Smooth muscle cell (in vitro differentiated cells): Measurements from ENCODE around the gene DCAF5. TPM values are rescaled to one million over a fixed set of nuclear protein-coding genes. Genes with fewer than 3 reads are reported as not detected.
A peak's percentile ranks its signal among the peaks of the same experiment; 100 is the strongest.

Source experiments
- DNase-seq: peaks from one replicate; lab custom pipeline; 2025; ENCODE audit not compliant: unreplicated experiment; lab: John Stamatoyannopoulos, UW
- H2AFZ ChIP-seq: fragments of 200-600 bp; sonication (generic); 2 replicates; pipeline ENCODE4 v1.6.0; 2016; ENCODE audit warnings: antibody characterized with exemption, low read depth, mild to moderate bottlenecking
- H3F3A ChIP-seq: fragments of 200-600 bp; sonication (generic); 2 replicates; pipeline ENCODE4 v1.6.0; 2017; ENCODE audit warnings: antibody characterized with exemption, low read depth
- H3K27ac ChIP-seq: fragments of 200-600 bp; sonication (generic); 2 replicates; pipeline ENCODE4 v1.5.1; 2016; ENCODE audit warnings: low read depth, mild to moderate bottlenecking
- H3K27me3 ChIP-seq: fragments of 200-600 bp; sonication (generic); 2 replicates; pipeline ENCODE4 v1.6.1; 2016; ENCODE audit warnings: low read depth, mild to moderate bottlenecking
- H3K36me3 ChIP-seq: fragments of 200-600 bp; sonication (generic); 2 replicates; pipeline ENCODE4 v1.5.1; 2016; ENCODE audit warnings: low read depth
- H3K4me1 ChIP-seq: fragments of 200-600 bp; sonication (generic); 2 replicates; pipeline ENCODE4 v1.5.1; 2016; ENCODE audit warnings: low read depth
- H3K4me2 ChIP-seq: fragments of 200-600 bp; sonication (generic); 2 replicates; pipeline ENCODE4 v1.6.0; 2016; ENCODE audit warnings: mild to moderate bottlenecking
- H3K4me3 ChIP-seq: fragments of 200-600 bp; sonication (generic); 2 replicates; pipeline ENCODE4 v1.5.1; 2016; ENCODE audit warnings: mild to moderate bottlenecking
- H3K79me2 ChIP-seq: fragments of 200-600 bp; sonication (generic); 2 replicates; pipeline ENCODE4 v1.6.0; 2016; ENCODE audit warnings: low read depth, mild to moderate bottlenecking
- H3K9ac ChIP-seq: fragments of 200-600 bp; sonication (generic); 2 replicates; pipeline ENCODE4 v1.6.0; 2016; ENCODE audit warnings: low read depth
- H3K9me3 ChIP-seq: fragments of 200-600 bp; sonication (generic); replicated peaks from 2 replicates; pipeline ENCODE4 v1.5.1; 2016; ENCODE audit warnings: low read depth
- H4K20me1 ChIP-seq: fragments of 200-600 bp; sonication (generic); 2 replicates; pipeline ENCODE4 v1.6.0; 2016; ENCODE audit warnings: low read depth
- WGBS: methylation state at CpG from one replicate; pipeline ENCODE4 v1.1.7; 2016; ENCODE audit warnings: low lambda C conversion rate; 5-methylcytosine and 5-hydroxymethylcytosine counted together
- polyA plus RNA-seq: library from polyadenylated mRNA; unstranded; fragments of >200 nt; fragmentation: Nextera tagmentation; extraction: Ambion mirVana; gene quantifications from 2 replicates; pipeline ENCODE4 v1.2.1, GENCODE V29; 2016
- total RNA-seq: library from RNA; depleted of rRNA; stranded (reverse); fragments of >200 nt; gene quantifications from 2 replicates; pipeline ENCODE4 v1.2.3, GENCODE V29; 2014
- TF ChIP-seq, protein P1 (sequence below): fragments of 200-600 bp; sonication (generic); IDR thresholded peaks from 2 replicates; pipeline ENCODE4 v1.5.1; 2017; ENCODE audit warnings: borderline replicate concordance, mild to moderate bottlenecking, antibody characterized with exemption; ENCODE audit not compliant: insufficient read depth, poor library complexity, severe bottlenecking

The DCAF5 gene
- total and polyA plus RNA-seq, 2 experiments from 2014 or later: 23.0 to 45.4 TPM

DNA sequence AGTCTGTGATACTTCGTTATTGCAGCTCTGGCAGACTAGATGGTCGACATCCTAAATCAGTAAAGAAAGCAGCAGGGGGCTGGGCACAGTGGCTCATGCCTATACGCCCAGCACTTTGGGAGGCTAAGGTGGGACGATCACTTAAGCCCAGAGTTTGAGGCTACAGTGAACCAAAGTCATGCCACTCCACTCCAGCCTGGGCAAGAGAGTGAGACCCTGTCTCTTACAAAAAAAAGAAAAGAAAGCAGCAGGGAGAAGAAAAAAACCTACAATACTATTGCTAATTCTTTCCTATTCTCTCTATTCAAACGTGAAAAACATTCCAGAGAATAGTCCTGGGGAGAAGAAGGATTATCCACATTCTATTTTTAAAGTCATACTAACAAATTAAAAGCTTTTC, 79.5 kb downstream of the DCAF5 start:
- no peak for DNase-seq
- Histone ChIP-seq H3K27ac (no peak overlapping the region), H3K9ac (no peak overlapping the region), H3K79me2 (peaks cover 12% of the 10 kb centered on the region), H3K36me3 (no peaks in the 10 kb centered on the region), H3K4me2 (no peak overlapping the region), H3K9me3 (no peaks in the 10 kb centered on the region), H4K20me1 (no peaks in the 10 kb centered on the region), H3K4me1 (no peaks in the 10 kb centered on the region), H3K4me3 (no peak overlapping the region), H3F3A (peaks cover 15% of the 10 kb centered on the region), H3K27me3 (no peaks in the 10 kb centered on the region), H2AFZ (no peak overlapping the region)
- TF ChIP-seq, protein P1, sequence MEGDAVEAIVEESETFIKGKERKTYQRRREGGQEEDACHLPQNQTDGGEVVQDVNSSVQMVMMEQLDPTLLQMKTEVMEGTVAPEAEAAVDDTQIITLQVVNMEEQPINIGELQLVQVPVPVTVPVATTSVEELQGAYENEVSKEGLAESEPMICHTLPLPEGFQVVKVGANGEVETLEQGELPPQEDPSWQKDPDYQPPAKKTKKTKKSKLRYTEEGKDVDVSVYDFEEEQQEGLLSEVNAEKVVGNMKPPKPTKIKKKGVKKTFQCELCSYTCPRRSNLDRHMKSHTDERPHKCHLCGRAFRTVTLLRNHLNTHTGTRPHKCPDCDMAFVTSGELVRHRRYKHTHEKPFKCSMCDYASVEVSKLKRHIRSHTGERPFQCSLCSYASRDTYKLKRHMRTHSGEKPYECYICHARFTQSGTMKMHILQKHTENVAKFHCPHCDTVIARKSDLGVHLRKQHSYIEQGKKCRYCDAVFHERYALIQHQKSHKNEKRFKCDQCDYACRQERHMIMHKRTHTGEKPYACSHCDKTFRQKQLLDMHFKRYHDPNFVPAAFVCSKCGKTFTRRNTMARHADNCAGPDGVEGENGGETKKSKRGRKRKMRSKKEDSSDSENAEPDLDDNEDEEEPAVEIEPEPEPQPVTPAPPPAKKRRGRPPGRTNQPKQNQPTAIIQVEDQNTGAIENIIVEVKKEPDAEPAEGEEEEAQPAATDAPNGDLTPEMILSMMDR: no peak
- 82% methylated on average over 5 of the region's 5 CpGs for WGBS

DNA sequence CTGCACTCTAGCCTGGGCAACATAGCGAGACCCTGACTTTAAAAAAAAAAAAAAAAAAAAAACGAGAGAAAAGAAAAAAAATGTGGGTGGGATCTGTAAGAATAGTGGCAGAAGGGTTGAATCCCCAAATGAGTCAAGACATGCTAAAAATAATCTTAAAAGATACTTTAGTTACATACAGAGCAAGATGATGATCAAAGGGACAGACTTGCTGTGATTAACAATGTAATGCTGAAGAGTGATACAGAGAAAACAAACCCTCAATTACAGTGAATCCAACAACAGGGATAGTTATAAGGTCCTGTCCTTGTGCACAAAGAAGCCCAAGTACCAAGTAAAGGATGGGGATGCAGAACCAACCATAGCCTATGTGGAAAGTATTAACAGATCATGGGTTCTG, 80.3 kb downstream of the DCAF5 start:
- Histone ChIP-seq H3K4me1 (no peaks in the 10 kb centered on the region), H3K79me2 (peaks cover 12% of the 10 kb centered on the region), H2AFZ (no peak overlapping the region), H3F3A (peaks cover 18% of the 10 kb centered on the region), H3K4me2 (no peak overlapping the region), H3K27me3 (no peaks in the 10 kb centered on the region), H3K4me3 (no peak overlapping the region), H3K27ac (no peak overlapping the region), H3K36me3 (no peaks in the 10 kb centered on the region), H3K9me3 (no peaks in the 10 kb centered on the region), H3K9ac (no peak overlapping the region), H4K20me1 (no peaks in the 10 kb centered on the region)
- 87% methylated on average over 2 of the region's 2 CpGs for WGBS
- DNase-seq: no peak
- TF ChIP-seq, protein P1: no peak

DNA sequence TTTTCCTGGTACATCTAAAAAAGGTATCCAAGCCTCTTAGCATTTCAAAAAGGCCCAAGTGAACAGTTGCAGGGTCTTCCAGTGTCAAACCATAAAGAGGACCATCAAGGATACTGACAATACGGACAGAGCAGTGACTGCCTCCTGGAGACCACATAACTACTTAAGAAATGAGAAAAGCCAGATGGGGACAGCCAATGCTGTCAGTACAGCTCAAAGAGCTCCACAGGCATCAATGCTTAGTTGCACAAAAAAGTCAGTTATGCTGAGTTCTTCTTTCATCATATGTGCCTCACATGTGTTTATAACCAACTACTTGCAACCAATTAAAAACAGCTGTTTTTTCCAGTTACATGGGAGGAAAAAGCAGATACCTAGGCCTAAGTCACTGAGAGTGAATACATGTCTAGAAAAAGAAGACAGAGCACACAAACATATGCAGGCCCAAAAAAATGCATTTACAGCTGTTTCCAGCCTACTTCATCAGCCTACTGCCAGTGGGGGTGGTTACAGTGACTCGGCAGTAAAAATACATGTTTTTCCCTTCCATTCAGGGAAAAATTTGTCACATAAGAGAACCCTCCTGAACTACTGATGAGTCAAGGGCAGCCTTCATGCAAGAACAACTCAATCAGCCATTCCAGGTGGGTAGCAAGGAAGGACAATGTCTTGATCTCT, 84.0 kb downstream of the DCAF5 start:
- peak overlapping the region; percentile 41 for H3K9ac ChIP-seq
- H3K4me2 ChIP-seq: peak overlapping the region; percentile 25
- no peak overlapping the region for H3K4me3 ChIP-seq
- H3K9me3 ChIP-seq: no peaks in the 10 kb centered on the region
- TF ChIP-seq, protein P1: no peak
- peaks cover 15% of the 10 kb centered on the region for H3F3A ChIP-seq
- 12% methylated on average over 2 of the region's 2 CpGs for WGBS
- H3K36me3 ChIP-seq: no peaks in the 10 kb centered on the region
- peak overlapping the region; percentile 88 for H3K27ac ChIP-seq
- peaks cover under 1% of the 10 kb centered on the region for H3K79me2 ChIP-seq
- no peak overlapping the region for H2AFZ ChIP-seq
- no peaks in the 10 kb centered on the region for H3K27me3 ChIP-seq
- no peaks in the 10 kb centered on the region for H4K20me1 ChIP-seq
- DNase-seq: no peak
- H3K4me1 ChIP-seq: no peaks in the 10 kb centered on the region
